WTC11 (cell line): ENCODE measurements around the gene NEUROD1. TPM values are rescaled to one million over a fixed set of nuclear protein-coding genes. Genes with fewer than 3 reads are reported as not detected.

Source experiments
- ATAC-seq: fragments of 200-7000 bp; cut with Tn5 transposase; 2 replicates; pipeline ENCODE4 v1.10.0; 2021; ENCODE audit warnings: mild to moderate bottlenecking, moderate library complexity
- CTCF ChIA-PET: fragments of 300-600 bp; sonication (Branson Sonifier 250); formaldehyde crosslinking; loops from one replicate; lab custom pipeline; 2021; ENCODE audit warnings: antibody characterized with exemption; lab: Charles Lee
- POLR2A ChIA-PET: fragments of 350-600 bp; sonication (Branson Sonifier 250); formaldehyde crosslinking; loops from one replicate; lab custom pipeline; 2021; ENCODE audit warnings: antibody characterized with exemption; lab: Charles Lee
- DNase-seq: peaks from one replicate; pipeline ENCODE4 v3.0.0; 2021; ENCODE audit warnings: low spot score
- H3K27ac Mint-ChIP-seq: 2 replicates; pipeline ENCODE4 v1.8.0; 2021; ENCODE audit warnings: mixed read lengths
- H3K27me3 Mint-ChIP-seq: 2 replicates; pipeline ENCODE4 v1.8.0; 2021; ENCODE audit warnings: low read depth, mild to moderate bottlenecking, moderate library complexity, mixed read lengths
- H3K36me3 Mint-ChIP-seq: 2 replicates; pipeline ENCODE4 v1.8.0; 2021; ENCODE audit warnings: mixed read lengths
- H3K4me1 Mint-ChIP-seq: 2 replicates; pipeline ENCODE4 v1.8.0; 2022; ENCODE audit warnings: mixed read lengths
- H3K4me3 Mint-ChIP-seq: 2 replicates; pipeline ENCODE4 v1.8.0; 2021; ENCODE audit warnings: mild to moderate bottlenecking, moderate library complexity, mixed read lengths
- H3K9me3 Mint-ChIP-seq: 2 replicates; pipeline ENCODE4 v1.8.0; 2021; ENCODE audit warnings: mixed read lengths
- AFF4 ChIP-seq: sonication (generic); formaldehyde crosslinking; IDR thresholded peaks from 2 replicates; pipeline ENCODE4 v1.8.1; 2023; ENCODE audit warnings: mild to moderate bottlenecking, missing genetic modification reagents, borderline replicate concordance
- CREB1 ChIP-seq: sonication (generic); formaldehyde crosslinking; IDR thresholded peaks from 2 replicates; pipeline ENCODE4 v1.8.0; 2023; ENCODE audit warnings: mild to moderate bottlenecking, missing genetic modification reagents
- ESRRA ChIP-seq: sonication (generic); formaldehyde crosslinking; IDR thresholded peaks from 2 replicates; pipeline ENCODE4 v1.8.1; 2022; ENCODE audit warnings: mild to moderate bottlenecking, missing genetic modification reagents, borderline replicate concordance
- IRF1 ChIP-seq: sonication (generic); formaldehyde crosslinking; IDR thresholded peaks from 2 replicates; pipeline ENCODE4 v1.8.0; 2023; ENCODE audit warnings: missing genetic modification reagents
- IRF2 ChIP-seq: sonication (generic); formaldehyde crosslinking; IDR thresholded peaks from 2 replicates; pipeline ENCODE4 v1.8.0; 2022; ENCODE audit warnings: low read depth, missing genetic modification reagents, borderline replicate concordance
- JAZF1 ChIP-seq: fragments of 250-450 bp; sonication (Bioruptor Pico); IDR thresholded peaks from 2 replicates; pipeline ENCODE4 v1.9.0; 2021; ENCODE audit warnings: moderate library complexity, mild to moderate bottlenecking, inconsistent platforms
- NR2C2 ChIP-seq: sonication (generic); formaldehyde crosslinking; IDR thresholded peaks from 2 replicates; pipeline ENCODE4 v1.8.0; 2022; ENCODE audit warnings: mild to moderate bottlenecking, missing genetic modification reagents
- OVOL2 ChIP-seq: fragments of 250-450 bp; sonication (Bioruptor Pico); IDR thresholded peaks from 2 replicates; pipeline ENCODE4 v1.9.0; 2021; ENCODE audit warnings: mild to moderate bottlenecking, borderline replicate concordance
- RORB ChIP-seq: fragments of 250-450 bp; sonication (Bioruptor Pico); IDR thresholded peaks from 2 replicates; pipeline ENCODE4 v1.9.0; 2021; ENCODE audit warnings: mild to moderate bottlenecking
- TEAD4 ChIP-seq: sonication (generic); formaldehyde crosslinking; IDR thresholded peaks from 2 replicates; pipeline ENCODE4 v1.8.0; 2022; ENCODE audit warnings: mild to moderate bottlenecking, missing genetic modification reagents
- ZBTB21 ChIP-seq: sonication (generic); formaldehyde crosslinking; IDR thresholded peaks from 2 replicates; pipeline ENCODE4 v1.8.1; 2023; ENCODE audit warnings: mild to moderate bottlenecking, missing genetic modification reagents, borderline replicate concordance
- ZNF121 ChIP-seq: sonication (generic); formaldehyde crosslinking; IDR thresholded peaks from 2 replicates; pipeline ENCODE4 v1.8.0; 2023; ENCODE audit warnings: missing genetic modification reagents
- ZNF219 ChIP-seq: sonication (generic); formaldehyde crosslinking; IDR thresholded peaks from 2 replicates; pipeline ENCODE4 v1.8.0; 2023; ENCODE audit warnings: missing genetic modification reagents, mild to moderate bottlenecking, borderline replicate concordance
- ZNF396 ChIP-seq: fragments of 250-450 bp; sonication (Bioruptor Pico); IDR thresholded peaks from 2 replicates; pipeline ENCODE4 v1.8.0; 2021; ENCODE audit warnings: mild to moderate bottlenecking, moderate library complexity, borderline replicate concordance
- total RNA-seq: library from RNA; stranded (reverse); gene quantifications from 3 replicates; pipeline ENCODE4 v1.2.3, GENCODE V29; 2021
- TF ChIP-seq, protein P1 (sequence below): sonication (generic); formaldehyde crosslinking; IDR thresholded peaks from 2 replicates; pipeline ENCODE4 v1.8.1; 2022; ENCODE audit warnings: mild to moderate bottlenecking, missing genetic modification reagents, moderate library complexity, borderline replicate concordance
- TF ChIP-seq, protein P2 (sequence below): sonication (generic); formaldehyde crosslinking; IDR thresholded peaks from 2 replicates; pipeline ENCODE4 v1.8.0; 2022; ENCODE audit warnings: mild to moderate bottlenecking, missing genetic modification reagents
- TF ChIP-seq, protein P3 (sequence below): fragments of 250-450 bp; sonication (Bioruptor Pico); IDR thresholded peaks from 2 replicates; pipeline ENCODE4 v1.9.0; 2021; ENCODE audit warnings: mild to moderate bottlenecking

The NEUROD1 gene
- total RNA-seq, 1 experiment from 2014 or later: 0.07 TPM

DNA sequence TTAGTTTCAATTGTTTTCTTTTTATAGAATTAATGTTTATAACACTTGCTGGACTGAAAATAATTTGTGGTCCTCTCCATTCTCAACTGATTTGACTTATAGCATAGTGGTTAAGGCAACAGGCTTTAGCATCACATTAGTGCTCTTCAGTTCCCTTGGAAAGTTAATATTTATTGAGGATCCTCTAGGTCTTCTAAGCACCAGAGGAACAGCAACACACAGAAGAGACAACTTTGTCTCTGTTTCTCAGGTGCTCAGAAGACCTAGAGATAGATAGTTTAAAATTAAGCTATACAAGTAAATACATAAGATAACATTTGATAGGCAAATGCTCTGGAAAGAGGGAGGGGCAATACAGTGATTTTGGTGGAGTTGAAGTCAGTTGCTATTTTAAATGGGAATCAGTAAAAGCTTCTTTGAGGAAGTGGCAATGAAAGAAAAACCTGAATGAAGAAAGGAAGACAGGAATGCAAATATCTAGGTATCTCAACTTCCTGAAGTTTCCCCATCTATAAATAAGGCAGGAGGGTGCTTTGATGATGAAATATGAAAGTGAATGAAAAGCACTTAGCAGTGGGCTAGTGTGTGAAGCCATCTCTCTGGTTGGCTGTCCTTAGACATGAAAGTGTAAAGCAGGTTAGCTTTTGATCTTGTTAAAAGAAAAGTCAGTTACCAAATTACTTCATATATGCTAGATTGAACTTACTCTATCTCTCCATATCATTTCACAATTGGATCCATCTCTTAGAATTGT, 7.9 kb downstream of the NEUROD1 start:
- Mint-ChIP-seq H3K36me3 (no peaks in the 10 kb centered on the region), H3K9me3 (no peaks in the 10 kb centered on the region)
- no peak for ATAC-seq
- no peak for DNase-seq
- no peak for TF ChIP-seq AFF4 (CRISPR knock-in tag)
- no peak for TF ChIP-seq NR2C2 (CRISPR knock-in tag)
- no peak for TF ChIP-seq RORB (CRISPR knock-in tag)
- no peak for TF ChIP-seq OVOL2
- no peak for TF ChIP-seq IRF2 (CRISPR knock-in tag)
- TF ChIP-seq, protein P1, sequence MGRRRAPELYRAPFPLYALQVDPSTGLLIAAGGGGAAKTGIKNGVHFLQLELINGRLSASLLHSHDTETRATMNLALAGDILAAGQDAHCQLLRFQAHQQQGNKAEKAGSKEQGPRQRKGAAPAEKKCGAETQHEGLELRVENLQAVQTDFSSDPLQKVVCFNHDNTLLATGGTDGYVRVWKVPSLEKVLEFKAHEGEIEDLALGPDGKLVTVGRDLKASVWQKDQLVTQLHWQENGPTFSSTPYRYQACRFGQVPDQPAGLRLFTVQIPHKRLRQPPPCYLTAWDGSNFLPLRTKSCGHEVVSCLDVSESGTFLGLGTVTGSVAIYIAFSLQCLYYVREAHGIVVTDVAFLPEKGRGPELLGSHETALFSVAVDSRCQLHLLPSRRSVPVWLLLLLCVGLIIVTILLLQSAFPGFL (CRISPR knock-in tag): no peak
- TF ChIP-seq ZNF396 (CRISPR knock-in tag): no peak
- TF ChIP-seq CREB1: no peak
- no peak for TF ChIP-seq ZBTB21 (CRISPR knock-in tag)
- no peak for TF ChIP-seq ESRRA (CRISPR knock-in tag)
- TF ChIP-seq, protein P2, sequence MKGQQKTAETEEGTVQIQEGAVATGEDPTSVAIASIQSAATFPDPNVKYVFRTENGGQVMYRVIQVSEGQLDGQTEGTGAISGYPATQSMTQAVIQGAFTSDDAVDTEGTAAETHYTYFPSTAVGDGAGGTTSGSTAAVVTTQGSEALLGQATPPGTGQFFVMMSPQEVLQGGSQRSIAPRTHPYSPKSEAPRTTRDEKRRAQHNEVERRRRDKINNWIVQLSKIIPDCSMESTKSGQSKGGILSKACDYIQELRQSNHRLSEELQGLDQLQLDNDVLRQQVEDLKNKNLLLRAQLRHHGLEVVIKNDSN (CRISPR knock-in tag): no peak
- TF ChIP-seq ZNF121 (CRISPR knock-in tag): no peak
- no peak for TF ChIP-seq JAZF1 (CRISPR knock-in tag)
- TF ChIP-seq ZNF219 (CRISPR knock-in tag): no peak
- no peak for TF ChIP-seq TEAD4 (CRISPR knock-in tag)
- TF ChIP-seq, protein P3, sequence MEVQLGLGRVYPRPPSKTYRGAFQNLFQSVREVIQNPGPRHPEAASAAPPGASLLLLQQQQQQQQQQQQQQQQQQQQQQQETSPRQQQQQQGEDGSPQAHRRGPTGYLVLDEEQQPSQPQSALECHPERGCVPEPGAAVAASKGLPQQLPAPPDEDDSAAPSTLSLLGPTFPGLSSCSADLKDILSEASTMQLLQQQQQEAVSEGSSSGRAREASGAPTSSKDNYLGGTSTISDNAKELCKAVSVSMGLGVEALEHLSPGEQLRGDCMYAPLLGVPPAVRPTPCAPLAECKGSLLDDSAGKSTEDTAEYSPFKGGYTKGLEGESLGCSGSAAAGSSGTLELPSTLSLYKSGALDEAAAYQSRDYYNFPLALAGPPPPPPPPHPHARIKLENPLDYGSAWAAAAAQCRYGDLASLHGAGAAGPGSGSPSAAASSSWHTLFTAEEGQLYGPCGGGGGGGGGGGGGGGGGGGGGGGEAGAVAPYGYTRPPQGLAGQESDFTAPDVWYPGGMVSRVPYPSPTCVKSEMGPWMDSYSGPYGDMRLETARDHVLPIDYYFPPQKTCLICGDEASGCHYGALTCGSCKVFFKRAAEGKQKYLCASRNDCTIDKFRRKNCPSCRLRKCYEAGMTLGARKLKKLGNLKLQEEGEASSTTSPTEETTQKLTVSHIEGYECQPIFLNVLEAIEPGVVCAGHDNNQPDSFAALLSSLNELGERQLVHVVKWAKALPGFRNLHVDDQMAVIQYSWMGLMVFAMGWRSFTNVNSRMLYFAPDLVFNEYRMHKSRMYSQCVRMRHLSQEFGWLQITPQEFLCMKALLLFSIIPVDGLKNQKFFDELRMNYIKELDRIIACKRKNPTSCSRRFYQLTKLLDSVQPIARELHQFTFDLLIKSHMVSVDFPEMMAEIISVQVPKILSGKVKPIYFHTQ (CRISPR knock-in tag): no peak
- no peak for TF ChIP-seq IRF1 (CRISPR knock-in tag)
- TF ChIP-seq, all 79 proteins: peak for 0
- H3K4me3 Mint-ChIP-seq: no peak overlapping the region
- POLR2A ChIA-PET: no interaction called here
- no peak overlapping the region for H3K27ac Mint-ChIP-seq
- peaks cover 11% of the 10 kb centered on the region for H3K4me1 Mint-ChIP-seq
- CTCF ChIA-PET: no interaction called here
- H3K27me3 Mint-ChIP-seq: peaks cover 74% of the 10 kb centered on the region
